Measurements from ENCODE around the gene COPS6.

- TF ChIP-seq, protein P1, sequence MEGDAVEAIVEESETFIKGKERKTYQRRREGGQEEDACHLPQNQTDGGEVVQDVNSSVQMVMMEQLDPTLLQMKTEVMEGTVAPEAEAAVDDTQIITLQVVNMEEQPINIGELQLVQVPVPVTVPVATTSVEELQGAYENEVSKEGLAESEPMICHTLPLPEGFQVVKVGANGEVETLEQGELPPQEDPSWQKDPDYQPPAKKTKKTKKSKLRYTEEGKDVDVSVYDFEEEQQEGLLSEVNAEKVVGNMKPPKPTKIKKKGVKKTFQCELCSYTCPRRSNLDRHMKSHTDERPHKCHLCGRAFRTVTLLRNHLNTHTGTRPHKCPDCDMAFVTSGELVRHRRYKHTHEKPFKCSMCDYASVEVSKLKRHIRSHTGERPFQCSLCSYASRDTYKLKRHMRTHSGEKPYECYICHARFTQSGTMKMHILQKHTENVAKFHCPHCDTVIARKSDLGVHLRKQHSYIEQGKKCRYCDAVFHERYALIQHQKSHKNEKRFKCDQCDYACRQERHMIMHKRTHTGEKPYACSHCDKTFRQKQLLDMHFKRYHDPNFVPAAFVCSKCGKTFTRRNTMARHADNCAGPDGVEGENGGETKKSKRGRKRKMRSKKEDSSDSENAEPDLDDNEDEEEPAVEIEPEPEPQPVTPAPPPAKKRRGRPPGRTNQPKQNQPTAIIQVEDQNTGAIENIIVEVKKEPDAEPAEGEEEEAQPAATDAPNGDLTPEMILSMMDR (IDR thresholded peaks at IDR 0.05), result no peak
- TF ChIP-seq EP300 (IDR thresholded peaks at IDR 0.05), result no peak
Observed at GRCh38 chr7:100059251-100059739, 29.5 kb upstream of the COPS6 start.
